ENCODE results near the gene CEACAM5. TPM values are rescaled to one million over a fixed set of nuclear protein-coding genes. Genes with fewer than 3 reads are reported as not detected.
"Not testable (repeated sequence)": the region's sequence is repeated elsewhere in the genome, so short reads cannot be mapped to it uniquely, and the experiment has no call there.

Gene CEACAM5
- total and polyA plus RNA-seq, 2 of the 4 experiments (the other 2 are of a cell fraction) = not detected

- Histone ChIP-seq H2BK5ac (ENCODE audit: low read depth, low read length, poor library complexity, severe bottlenecking) (no peak overlapping the region), H4K8ac (ENCODE audit: low read depth in 2 of 2, low read length in 2 of 2) (no peak overlapping the region), H3K4me2 (ENCODE audit: low read depth, low read length) (no peak overlapping the region), H3K4me3 (ENCODE audit: insufficient read depth, low read depth, low read length) (no peak overlapping the region), H3K4me1 (ENCODE audit: control insufficient read depth, insufficient read depth, low read length) (no peaks in the 10 kb centered on the region), H3K14ac (replicated peaks; ENCODE audit: low read depth, low read length) (no peak overlapping the region), H2AK9ac (replicated peaks; ENCODE audit: low read depth, low read length, poor library complexity) (no peak overlapping the region), H4K91ac (ENCODE audit: insufficient read depth, low read depth, low read length) (no peak overlapping the region), H3K18ac (ENCODE audit: low read depth, low read length) (no peak overlapping the region), H3K79me1 (ENCODE audit: low read depth in 1 of 2, low read length in 2 of 2) (no peaks in the 10 kb centered on the region), H3K9me3 (ENCODE audit: control insufficient read depth, insufficient read depth, low read length) (no peaks in the 10 kb centered on the region), H4K5ac (ENCODE audit: low read depth, low read length) (no peak overlapping the region), H3K9me1 (ENCODE audit: insufficient read depth, low read length) (no peaks in the 10 kb centered on the region), H3K9ac (ENCODE audit: low read depth, low read length) (no peak overlapping the region), H3K36me3 (ENCODE audit: control insufficient read depth, insufficient read depth, low read length) (no peaks in the 10 kb centered on the region), H3K4ac (ENCODE audit: low read depth, low read length) (no peak overlapping the region), H2AK5ac (ENCODE audit: low read depth, low read length) (no peak overlapping the region), H2BK15ac (ENCODE audit: low read depth, low read length) (no peak overlapping the region), H3K56ac (ENCODE audit: extremely low read depth, insufficient read depth, low read length) (no peak overlapping the region), H4K20me1 (ENCODE audit: insufficient read depth, low read length) (no peaks in the 10 kb centered on the region), H2BK120ac (ENCODE audit: low read depth, low read length) (no peak overlapping the region), H2BK20ac (ENCODE audit: low read depth, low read length) (no peak overlapping the region), H3K27ac (ENCODE audit: insufficient read depth, low read length) (no peak overlapping the region), H3K27me3 (ENCODE audit: control insufficient read depth, insufficient read depth, low read length) (no peaks in the 10 kb centered on the region; the same call in 1 of the 2 replicates), H3K23ac (ENCODE audit: low read depth, low read length) (no peak overlapping the region), H2AFZ (replicated peaks; ENCODE audit: low read length, poor library complexity) (no peak overlapping the region)
- ChIA-PET CTCF (no interaction called here), POLR2A (ENCODE audit: unreplicated experiment) (no interaction called here)
- no peak for TF ChIP-seq FOS (IDR thresholded peaks at IDR 0.05; ENCODE audit: low read depth, low read length)
- TF ChIP-seq RFX5 (IDR thresholded peaks at IDR 0.05; ENCODE audit: low read depth, low read length) = no peak
- no peak for TF ChIP-seq RCOR1 (IDR thresholded peaks at IDR 0.05; ENCODE audit: insufficient replicate concordance, low read length)
- TF ChIP-seq NFE2L2 (IDR thresholded peaks at IDR 0.05; ENCODE audit: low read depth, low read length) = no peak
- TF ChIP-seq CHD1 (IDR thresholded peaks at IDR 0.05; ENCODE audit: low read depth, low read length) = no peak
- no TSS peak for BruUV-seq (replicated peaks)
- dilution Hi-C loops (cut with HindIII; ENCODE audit: low sequenced_read_pairs, unreplicated experiment) = no loop called here
- ATAC-seq (ENCODE audit: low read depth) = no peak
- no CpG with 5 or more reads among the region's 5 CpGs for WGBS, 2 experiments (ENCODE audit: extremely low coverage in 2 of 2, insufficient read length in 1 of 2)
- no peak for DNase-seq
- in situ Hi-C loops (cut with MboI; ENCODE audit: low sequenced_read_pairs) = no loop called here
- intact Hi-C loops (cut with micrococcal nuclease) = no loop called here
Measured at GRCh38 chr19:41707871-41708371, 505 bp upstream of the CEACAM5 start.

DNA sequence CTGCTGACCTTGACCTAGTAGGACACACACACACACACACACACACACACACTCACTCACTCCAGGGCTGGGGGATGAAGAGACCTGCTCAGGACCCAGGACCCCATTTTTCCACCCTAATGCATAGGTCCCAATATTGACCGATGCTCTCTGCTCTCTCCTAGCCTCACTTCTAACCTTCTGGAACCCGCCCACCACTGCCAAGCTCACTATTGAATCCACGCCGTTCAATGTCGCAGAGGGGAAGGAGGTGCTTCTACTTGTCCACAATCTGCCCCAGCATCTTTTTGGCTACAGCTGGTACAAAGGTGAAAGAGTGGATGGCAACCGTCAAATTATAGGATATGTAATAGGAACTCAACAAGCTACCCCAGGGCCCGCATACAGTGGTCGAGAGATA, 1.1 kb downstream of the CEACAM5 start:
- CTCF ChIA-PET = not testable (repeated sequence)
- no CpG with 5 or more reads among the region's 8 CpGs for WGBS, 2 experiments (ENCODE audit: extremely low coverage in 2 of 2, insufficient read length in 1 of 2)

More for the DNA sequence above, 1.1 kb downstream of the CEACAM5 start:
- H3K4me1 ChIP-seq (ENCODE audit: control insufficient read depth, insufficient read depth, low read length); H3K23ac ChIP-seq (ENCODE audit: low read depth, low read length); ATAC-seq (ENCODE audit: low read depth); H2BK15ac ChIP-seq (ENCODE audit: low read depth, low read length); H4K91ac ChIP-seq (ENCODE audit: insufficient read depth, low read depth, low read length); H3K56ac ChIP-seq (ENCODE audit: extremely low read depth, insufficient read depth, low read length); H2BK20ac ChIP-seq (ENCODE audit: low read depth, low read length); H4K8ac ChIP-seq (ENCODE audit: low read depth in 2 of 2, low read length in 2 of 2); DNase-seq; H2AFZ ChIP-seq (replicated peaks; ENCODE audit: low read length, poor library complexity); H2BK5ac ChIP-seq (ENCODE audit: low read depth, low read length, poor library complexity, severe bottlenecking); H3K4ac ChIP-seq (ENCODE audit: low read depth, low read length); H3K4me3 ChIP-seq (ENCODE audit: insufficient read depth, low read depth, low read length); H4K20me1 ChIP-seq (ENCODE audit: insufficient read depth, low read length); H3K27ac ChIP-seq (ENCODE audit: insufficient read depth, low read length); H4K5ac ChIP-seq (ENCODE audit: low read depth, low read length); BruUV-seq (replicated peaks); H3K79me1 ChIP-seq (ENCODE audit: low read depth in 1 of 2, low read length in 2 of 2); H3K4me2 ChIP-seq (ENCODE audit: low read depth, low read length); H2AK9ac ChIP-seq (replicated peaks; ENCODE audit: low read depth, low read length, poor library complexity); H3K27me3 ChIP-seq (ENCODE audit: control insufficient read depth, insufficient read depth, low read length); intact Hi-C loops (cut with micrococcal nuclease); H3K18ac ChIP-seq (ENCODE audit: low read depth, low read length); POLR2A ChIA-PET (ENCODE audit: unreplicated experiment); H2BK120ac ChIP-seq (ENCODE audit: low read depth, low read length); H2AK5ac ChIP-seq (ENCODE audit: low read depth, low read length); H3K14ac ChIP-seq (replicated peaks; ENCODE audit: low read depth, low read length); in situ Hi-C loops (cut with MboI; ENCODE audit: low sequenced_read_pairs); dilution Hi-C loops (cut with HindIII; ENCODE audit: low sequenced_read_pairs, unreplicated experiment); H3K9me3 ChIP-seq (ENCODE audit: control insufficient read depth, insufficient read depth, low read length); H3K36me3 ChIP-seq (ENCODE audit: control insufficient read depth, insufficient read depth, low read length); H3K9me1 ChIP-seq (ENCODE audit: insufficient read depth, low read length); H3K9ac ChIP-seq (ENCODE audit: low read depth, low read length): not testable (repeated sequence)

Measured in IMR-90 (cell line).